ENCODE results near the gene TMEM184C.

- no peak for TF ChIP-seq CTCF (IDR thresholded peaks at IDR 0.05)
- no peak for TF ChIP-seq EZH2 (IDR thresholded peaks at IDR 0.05)
These were observed 31.5 kb downstream of the TMEM184C start for GRCh38 chr4:147648656-147649055.
